Activated CD4-positive, CD25-positive, alpha-beta regulatory T cell treated with anti-CD3 and anti-CD28 coated beads, Interleukin-2, amount 50 U/mL, for 24 hours (primary cell): ENCODE measurements around the gene ARMH3.
"Not testable (repeated sequence)": the region's sequence is repeated elsewhere in the genome, so short reads cannot be mapped to it uniquely, and the experiment has no call there.

Source experiments
- ATAC-seq, 2 donors: fragments of 150-1000 bp; cut with Tn5 transposase; one replicate each; pipeline ENCODE4 v1.10.0; 2021; ENCODE audit warnings: mild to moderate bottlenecking in 1 of 2, moderate library complexity in 1 of 2

Gene ARMH3

DNA sequence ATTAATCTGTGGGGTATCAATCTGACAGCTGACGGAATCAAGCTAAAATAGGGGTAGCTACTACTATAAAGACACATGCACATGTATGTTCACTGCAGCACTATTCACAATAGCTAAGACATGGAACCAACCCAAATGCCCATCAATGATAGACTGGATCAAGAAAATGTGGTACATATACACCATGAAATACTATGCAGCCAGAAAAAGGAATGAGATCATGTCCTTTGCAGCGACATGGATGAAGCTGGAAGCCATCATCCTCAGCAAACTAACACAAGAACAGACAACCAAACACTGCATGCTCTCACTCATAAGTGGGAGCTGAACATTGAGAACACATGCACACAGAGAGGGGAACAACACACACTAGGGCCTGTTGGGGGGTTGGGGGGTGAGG lies 75.3 kb downstream of the ARMH3 start:
- not testable (repeated sequence) for ATAC-seq

DNA sequence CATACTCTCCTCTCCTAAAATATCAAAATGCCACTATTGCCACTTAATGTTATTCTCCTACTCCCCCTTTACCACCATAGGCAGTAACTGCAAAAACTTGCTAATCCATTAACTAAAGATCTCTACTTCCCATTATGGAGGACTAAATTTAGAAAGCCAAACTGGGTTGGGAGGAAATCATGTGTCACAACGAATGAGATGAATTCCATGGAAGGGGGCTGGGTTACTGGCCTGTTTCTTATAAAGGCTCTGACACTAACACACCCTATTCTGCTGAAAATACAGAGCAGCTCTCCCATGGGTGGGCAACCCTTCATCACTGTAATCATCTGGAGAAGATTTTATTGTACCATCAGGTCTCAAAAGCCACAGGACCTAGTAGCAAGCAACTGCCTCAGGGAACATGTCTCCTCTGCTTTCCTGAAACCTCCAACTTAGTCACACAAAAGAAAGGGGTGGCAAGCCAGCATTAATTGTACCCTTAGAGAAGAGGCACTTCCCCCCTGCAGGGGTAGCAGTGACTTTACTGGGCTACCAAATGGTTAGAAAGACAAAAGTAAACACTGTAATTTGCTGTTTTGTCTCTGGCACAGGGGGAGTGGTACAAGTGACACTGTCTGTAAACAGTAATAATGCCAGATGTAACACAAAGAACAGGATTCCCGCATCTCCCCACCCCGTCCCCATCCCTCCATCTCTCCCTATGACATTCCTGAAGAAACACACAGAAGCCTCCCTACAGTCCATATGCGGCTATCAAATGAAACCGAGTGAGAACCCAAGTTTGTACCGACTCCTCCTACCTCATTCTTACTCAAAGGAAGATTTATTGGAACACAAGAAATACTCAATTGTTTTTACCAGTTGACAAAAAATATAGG lies 81.6 kb downstream of the ARMH3 start:
- no peak for ATAC-seq

DNA sequence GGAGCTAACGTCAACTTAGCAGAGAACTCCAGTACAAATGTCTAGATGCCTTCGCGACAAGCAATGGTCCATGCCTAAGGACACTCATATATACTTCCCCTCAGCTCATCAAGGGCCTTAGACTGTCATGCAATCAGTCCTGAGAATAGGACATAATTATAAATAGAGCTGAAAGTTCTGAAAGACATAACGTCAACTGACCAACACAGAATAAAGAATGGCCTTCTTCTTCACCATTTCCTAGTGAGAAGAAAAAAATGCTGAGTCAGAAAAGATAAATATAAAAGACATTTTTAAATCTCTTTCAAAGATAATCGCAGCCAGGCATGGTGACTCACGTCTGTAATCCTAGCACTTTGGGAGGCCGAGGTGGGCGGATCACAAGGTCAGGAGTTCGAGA lies 83.2 kb downstream of the ARMH3 start:
- ATAC-seq: no peak

DNA sequence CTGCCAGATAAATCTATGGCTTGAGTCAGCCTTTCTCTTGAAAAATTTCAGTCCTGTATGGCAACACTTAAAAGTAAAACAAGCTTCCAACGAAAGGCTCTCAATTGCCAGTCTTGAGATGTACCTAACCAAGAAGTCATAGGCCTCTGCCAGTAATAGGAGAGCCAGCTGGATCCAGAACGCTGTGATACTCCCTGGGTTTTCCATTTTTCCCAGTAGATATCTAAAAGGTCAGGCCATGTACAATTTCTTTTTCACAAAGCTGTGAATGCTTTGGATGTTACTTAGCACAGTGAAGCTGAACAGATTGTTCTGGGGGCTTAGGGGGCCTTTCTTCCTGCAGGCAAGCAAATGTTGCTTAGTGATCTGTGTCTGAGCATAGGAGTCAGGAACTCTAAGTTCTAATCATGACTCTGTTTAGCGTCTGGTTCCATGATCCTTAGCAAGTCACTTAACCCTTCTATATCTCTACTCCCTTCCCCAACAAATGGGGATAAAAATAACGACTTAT lies 86.5 kb downstream of the ARMH3 start:
- ATAC-seq: peak in 1 of 2 donors; percentile 28

DNA sequence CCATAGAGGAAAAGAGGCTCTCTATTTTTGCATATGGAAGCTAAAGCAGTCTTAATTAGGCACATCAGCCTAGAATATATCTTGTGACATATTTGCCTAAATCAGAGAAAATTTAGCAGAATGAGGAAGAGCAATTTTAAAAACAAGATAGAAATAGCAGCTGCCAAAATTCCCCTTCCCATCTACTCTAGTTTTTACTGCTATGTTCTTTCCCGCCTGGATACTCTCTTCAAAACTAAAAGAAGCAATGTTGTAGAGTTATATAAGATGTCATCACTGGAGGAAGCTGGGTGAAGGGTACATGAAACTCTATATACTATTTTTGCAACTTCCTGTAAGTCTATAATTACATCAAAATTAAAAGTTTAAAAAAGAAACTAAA lies 87.0 kb downstream of the ARMH3 start:
- ATAC-seq: peak in 1 of 2 donors; percentile 48

DNA sequence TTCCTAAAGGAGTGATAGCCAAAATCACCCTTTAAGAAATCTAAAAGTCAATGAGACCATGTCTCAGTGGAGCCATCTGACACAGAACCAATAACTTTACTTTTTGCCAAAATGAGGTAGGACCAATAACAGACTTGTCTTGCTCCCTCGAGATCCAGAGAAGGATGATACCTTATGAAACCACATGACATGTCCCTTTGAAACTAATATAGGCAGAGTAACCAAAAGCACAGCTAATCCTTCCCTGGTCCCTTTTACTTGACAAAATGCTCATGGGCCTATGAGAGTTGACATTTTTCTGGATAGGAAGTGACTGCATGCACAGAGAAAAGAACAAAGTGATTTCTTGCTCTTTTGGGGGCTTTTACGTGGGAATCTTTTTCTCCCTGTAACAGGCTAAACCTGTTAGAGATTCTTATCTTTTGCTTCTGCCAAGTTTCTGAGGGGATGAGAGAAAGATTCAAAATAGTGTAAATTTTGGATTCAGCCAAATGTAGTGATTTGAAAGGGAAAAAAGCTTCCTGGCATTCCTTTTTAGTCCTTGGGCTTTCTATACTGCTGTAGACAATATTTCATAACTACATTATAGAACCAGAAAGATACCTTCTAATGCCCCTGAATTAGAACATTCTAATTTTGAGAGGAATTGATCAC lies 87.6 kb downstream of the ARMH3 start:
- ATAC-seq: no peak

DNA sequence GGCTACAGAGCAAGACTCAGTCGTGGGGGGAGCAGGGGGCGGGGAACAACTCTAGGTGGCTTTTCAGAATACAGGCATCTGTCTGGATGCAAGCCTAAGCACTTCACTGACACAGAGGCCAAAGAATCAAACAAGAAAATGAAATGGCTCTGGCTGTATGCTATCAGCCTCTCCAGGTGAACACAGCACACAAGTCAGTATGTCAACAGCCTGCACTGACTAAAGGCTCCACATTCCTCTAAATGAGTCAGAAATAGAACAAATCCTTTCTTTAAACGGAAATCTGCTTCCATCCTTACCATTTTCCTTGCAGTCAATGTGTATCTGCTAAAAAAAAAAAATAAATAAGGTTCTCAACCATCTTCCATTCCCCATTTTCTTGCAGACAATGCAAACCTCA lies 88.3 kb downstream of the ARMH3 start:
- ATAC-seq: no peak

DNA sequence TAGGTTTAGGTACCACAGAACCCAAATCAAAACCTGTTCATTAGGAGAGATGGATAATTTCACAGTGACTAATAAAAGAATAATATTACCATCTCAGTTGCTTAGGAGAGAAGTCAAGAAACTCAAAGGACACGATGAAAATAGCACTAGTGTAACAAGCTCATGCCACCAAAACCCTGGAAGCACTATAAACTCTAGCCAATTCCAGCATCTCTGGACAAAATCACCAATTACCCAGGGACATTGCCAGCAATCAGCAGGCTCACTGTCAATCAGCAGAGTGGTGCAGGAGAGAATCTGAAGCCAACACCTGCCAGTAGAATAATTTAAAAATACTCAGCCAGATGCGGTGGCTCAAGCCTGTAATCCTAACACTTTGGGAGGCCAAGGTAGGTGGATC lies 88.9 kb downstream of the ARMH3 start:
- no peak for ATAC-seq

DNA sequence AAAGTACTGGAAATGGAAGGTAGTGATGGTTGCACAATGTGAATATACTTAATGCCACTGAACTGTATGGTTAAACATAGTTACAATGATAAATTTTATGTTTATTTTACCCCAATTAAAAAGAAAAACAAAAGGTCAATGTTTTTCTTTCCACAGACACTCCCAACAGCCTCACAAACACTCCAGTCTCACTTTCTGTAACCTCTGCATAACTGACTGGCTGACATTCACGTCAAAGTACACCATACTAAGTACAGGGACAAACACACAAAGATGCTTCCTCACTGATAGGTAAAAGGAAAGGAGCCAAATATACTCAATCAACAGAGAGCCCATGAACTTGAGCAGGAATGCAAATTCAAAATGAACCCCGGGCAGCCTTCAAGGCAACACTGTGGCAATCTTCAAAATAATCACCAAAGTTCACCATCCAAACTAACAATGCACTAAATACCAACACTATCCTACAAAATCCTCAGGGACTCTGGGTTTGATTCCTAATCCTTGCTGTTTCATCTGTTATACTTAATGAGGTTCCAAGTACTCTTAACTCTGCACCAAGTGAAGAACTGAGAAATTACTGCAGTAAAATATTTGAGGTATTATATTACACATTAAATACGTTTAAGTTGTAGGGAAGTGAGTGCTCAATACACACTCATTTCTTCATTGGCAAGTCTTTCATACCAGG lies 90.8 kb downstream of the ARMH3 start:
- no peak for ATAC-seq

DNA sequence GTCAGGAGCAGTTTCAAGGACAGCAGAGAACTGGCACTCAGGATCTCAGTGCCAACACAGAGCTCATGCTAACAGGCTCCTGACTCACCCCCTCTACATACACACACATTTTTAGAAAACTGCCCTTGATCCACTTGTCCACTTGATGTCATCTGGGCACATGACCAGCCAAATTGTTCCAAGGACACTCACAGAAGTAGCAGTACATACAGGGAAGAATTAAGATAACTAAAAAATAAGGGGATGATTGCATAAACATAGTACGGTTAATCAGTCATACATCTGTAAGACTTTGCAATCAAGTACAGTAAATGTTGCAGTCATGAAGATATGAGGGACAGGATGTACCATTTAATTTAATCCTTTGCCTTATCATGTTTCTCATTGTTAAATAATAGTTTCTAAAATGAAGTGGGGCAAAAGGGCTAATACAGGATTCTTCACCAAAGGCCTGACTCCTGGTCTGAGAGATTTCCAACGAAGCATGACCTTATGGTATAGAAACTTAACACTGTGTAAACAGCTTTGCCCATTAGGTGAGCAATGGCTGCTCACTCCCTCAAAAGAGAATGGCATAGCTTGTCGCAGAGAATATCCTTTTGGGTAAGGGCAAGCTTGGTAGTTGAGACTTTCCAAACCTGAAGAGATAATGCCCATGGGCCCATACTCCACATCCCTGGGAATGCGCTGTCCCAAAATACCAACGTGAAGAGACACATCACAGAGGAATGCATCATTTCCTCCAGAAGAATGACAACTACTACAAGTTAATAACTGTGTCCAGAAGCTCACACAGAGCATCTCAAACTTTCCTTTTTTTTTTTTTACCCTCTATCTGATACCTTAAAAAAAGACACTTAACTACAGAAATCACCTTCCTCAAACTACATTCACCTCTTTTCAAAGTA lies 94.1 kb downstream of the ARMH3 start:
- no peak for ATAC-seq

DNA sequence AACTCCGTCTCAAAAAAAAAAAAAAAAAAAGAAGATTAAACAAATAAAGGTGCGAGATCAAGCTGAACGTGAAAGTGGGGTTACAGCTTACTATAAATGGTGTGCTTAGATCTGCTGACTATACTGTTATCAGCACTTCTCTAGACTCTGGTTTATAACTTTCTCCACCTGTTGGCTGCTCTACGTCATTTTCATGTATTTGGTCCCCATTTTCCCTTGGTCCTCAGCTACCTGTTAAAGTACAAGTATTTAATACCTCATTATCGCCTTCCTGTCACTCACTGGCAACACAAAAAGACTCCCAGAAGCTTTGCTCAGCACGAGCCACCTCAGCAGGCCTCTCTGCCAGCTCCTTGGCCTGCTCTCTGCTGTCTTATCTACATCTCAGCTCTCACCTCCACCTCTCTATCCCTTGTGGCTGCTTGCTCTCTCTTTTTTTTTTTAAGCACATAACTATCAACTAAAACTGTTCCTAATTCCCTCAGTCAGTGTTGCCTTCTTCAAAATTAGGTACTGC lies 95.0 kb downstream of the ARMH3 start:
- ATAC-seq: no peak

DNA sequence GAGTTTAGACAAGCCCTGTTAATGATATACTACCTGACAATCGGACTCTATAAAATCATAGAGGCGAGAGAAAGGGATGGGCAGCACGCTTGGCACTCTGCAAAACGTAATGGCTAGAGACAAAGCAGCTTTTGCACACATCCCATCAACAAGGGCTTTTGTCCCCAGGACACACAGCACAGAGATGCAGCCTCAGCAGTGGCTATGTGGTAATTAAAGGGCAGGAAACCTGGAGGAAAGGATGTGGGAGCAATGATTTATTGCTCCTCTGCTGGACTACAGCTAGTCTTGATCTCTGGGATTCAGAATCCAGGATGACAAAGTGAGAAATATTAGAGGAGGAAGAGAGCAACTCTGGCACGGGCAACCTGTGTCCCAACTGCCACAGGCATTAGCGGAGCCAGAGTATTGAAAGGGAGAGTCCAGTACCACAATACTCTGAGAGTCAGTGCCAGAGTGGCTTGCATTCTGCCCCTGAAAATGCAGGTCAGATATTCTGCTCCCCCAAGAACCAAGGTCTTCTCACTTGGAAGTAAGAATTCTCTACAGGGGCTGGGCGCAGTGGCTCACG lies 96.5 kb downstream of the ARMH3 start:
- no peak for ATAC-seq

DNA sequence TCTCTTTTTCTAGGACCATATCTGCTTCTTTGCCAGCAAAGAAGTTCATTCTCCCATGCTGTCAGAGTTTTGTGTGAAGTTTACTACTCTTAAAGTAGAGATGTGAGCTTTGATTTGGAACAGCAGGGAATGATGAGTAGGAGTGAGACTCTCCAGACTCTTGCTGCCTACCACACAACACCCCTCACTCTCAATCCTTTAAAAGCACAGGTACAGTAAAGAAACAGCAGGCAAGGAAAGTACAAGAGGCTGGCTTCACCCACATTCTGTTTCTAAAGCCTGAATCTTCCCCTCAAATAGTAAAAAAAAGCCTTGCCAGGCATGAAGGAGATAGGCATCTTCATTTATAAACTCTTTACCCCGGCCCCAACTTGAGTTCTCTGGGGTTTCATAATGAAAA lies 97.3 kb downstream of the ARMH3 start:
- ATAC-seq: no peak

DNA sequence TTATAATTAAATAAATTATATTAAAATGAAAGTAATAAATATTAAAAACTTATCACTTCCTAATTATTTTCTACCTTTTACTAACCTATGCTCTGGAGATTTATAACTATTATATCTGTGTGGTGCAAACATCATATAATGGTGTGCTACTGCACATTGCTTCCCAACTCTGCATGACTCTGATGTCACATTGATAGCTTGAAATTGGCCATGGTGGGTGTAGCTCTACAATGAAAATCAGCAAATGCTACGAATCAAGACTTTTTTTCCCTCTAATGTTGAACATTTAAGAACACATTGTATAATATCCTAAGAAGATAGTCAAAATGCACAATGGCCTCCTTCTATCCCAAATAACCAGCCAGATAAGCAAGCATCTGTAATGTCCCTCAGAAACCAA lies 99.1 kb downstream of the ARMH3 start:
- ATAC-seq: no peak

DNA sequence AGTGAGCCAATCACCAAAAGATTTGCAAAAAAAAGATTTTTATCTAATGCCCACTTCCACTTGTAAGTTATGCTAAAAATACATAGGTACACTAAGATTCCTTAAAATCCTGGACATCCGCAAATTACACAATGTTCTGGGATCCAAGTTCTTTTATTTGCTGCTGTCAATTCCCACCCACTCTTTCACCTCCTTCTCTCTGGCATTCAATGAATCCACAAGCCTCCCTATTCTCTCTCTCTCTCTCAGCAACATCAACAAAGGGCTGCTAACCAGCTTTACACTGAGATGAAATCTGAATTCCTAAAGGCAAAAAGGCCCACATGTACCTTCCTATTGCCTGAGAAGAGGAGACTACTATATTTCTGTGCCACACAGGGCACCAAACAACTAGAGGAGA lies 99.9 kb downstream of the ARMH3 start:
- no peak for ATAC-seq

DNA sequence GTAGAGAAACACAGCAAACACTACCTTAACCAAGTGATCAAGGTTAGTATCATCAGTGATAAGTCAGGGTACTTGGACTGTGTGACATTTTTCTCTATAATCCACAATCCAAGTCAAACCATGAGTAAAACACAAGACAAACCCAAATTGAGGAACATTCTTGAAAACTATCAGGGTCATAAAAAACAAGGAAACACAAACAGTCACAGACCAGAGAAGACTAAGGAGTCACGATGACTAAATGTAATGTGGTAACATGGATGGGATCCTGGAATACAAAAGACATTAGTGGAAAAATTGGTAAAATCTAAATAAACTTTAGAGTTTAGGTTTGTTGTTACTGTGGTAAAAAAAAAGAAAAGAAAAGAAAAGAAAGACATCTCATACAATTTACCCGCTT lies 103.8 kb downstream of the ARMH3 start:
- no peak for ATAC-seq

DNA sequence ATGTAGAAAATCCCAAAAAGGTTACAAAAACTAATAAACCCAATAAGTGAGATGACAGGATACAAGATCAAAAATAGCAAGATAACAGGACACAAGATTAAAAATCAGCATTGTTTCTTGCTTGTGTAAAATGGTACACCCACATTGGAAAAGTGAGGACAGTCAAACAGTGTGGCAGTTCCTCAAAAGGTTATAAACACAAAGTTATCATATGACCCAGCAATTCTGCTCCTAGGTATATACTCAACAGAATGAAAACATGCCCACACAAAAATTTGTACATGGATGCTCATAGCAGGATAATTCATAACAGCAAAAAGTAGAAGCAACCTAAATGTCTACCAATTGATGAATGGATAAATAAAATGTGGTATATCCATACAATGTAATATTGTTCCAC lies 105.8 kb downstream of the ARMH3 start:
- no peak for ATAC-seq

DNA sequence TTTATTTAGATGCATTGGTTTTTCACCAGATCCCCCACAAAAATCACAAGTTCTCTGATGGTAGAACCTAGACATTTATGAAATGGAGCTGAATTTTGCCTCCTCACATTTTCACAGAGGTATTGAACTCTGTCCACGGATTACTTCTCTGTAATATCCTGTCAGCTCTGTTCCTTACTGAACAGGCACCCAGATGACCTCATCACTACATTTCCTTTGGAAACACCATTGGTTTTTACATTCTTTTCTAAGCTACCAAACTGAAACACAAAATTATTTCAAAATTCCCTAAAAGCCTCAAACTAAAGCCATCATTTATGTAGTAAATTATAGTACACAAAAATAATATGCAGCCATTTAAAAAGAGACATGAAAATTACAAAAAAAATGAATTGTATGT lies 114.1 kb downstream of the ARMH3 start:
- ATAC-seq: no peak

DNA sequence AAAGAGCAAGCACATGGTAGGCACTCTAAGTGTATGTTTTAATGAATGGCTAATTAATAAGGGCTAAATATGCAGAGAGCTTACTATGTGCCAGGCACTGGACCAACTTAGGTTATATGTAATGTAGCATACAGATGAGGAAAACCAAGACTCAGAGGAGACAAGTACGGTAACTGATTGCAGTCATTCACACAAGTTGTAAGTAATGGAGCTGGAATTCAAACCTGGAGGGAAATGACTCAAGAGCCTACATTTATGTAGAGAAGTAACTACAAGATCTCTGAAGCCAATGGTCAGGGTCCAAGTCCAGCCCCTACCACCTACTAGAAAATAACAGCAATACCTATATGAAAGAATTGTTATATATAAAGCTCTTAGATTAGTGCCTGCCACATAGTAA lies 115.1 kb downstream of the ARMH3 start:
- no peak for ATAC-seq

DNA sequence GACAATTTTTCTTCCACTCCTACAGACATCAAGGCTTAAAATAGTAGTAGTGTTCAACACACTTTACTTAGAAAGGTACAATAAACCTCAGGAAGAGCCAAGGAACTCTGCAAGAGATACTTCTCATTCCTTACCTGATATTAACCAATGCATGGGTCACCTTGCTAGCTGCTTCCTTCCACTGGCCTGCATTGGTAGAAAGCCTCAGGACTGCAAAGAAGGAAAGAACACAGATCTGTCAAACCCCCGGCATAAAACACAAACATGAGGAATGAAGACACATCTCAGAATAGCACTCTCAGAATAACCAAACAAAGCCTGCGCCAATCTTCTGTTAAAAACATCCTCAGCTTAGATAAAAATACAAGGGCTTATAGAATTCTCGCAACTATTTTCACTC lies 116.2 kb downstream of the ARMH3 start:
- no peak for ATAC-seq

DNA sequence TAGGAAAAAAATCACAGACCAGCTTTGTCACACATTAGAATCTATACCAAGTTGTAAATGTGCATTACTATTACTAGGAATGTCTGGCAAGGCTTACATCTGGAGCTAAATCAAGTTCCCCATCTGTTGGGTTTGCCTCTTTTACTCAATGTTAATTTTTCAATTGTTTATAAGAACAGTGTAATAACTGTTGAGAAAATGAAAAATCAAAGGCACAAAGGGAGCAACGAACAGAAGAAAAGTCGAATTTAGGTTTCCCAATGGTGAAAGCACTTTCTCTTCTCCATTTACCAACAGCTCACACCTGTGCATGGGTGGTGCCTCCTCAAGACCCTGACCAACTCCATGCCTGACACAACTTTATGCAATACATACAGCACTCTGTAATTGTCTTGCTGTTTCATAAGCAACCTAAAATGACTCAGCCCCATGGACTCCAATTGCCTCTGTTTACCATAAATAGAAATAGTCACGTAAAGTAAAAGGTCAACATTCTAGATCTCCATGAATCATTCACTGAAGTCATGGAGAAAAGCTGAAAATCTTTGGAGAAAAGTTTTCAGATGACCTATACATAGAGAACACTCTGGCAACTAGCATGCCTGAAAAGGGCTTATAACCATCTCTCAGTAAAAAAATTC lies 116.8 kb downstream of the ARMH3 start:
- ATAC-seq: no peak
